Activated CD8-positive, alpha-beta memory T cell treated with anti-CD3 and anti-CD28 coated beads for 36 hours (primary cell): ENCODE results near the gene TBCCD1. TPM values are rescaled to one million over a fixed set of nuclear protein-coding genes. Genes with fewer than 3 reads are reported as not detected.
"Not testable (repeated sequence)": the region's sequence is repeated elsewhere in the genome, so short reads cannot be mapped to it uniquely, and the experiment has no call there.

ENCODE experiments used
- CTCF ChIA-PET: fragments of 350-600 bp; sonication (Branson Sonifier 250); formaldehyde crosslinking; loops from one replicate; lab custom pipeline; 2021; ENCODE audit warnings: antibody characterized with exemption; lab: Charles Lee
- POLR2A ChIA-PET: fragments of 350-600 bp; sonication (Branson Sonifier 250); formaldehyde crosslinking; loops from one replicate; lab custom pipeline; 2021; ENCODE audit warnings: antibody characterized with exemption; lab: Charles Lee
- total RNA-seq, 2 experiments: library from RNA; stranded (reverse); gene quantifications; one replicate each; pipeline ENCODE4 v1.2.3, GENCODE V29; 2021

TBCCD1 gene
- total RNA-seq, 2 experiments from 2014 or later: 15.8 to 15.9 TPM

GRCh38 chr3:186531694-186532093 lies 35.4 kb downstream of the TBCCD1 start:
- POLR2A ChIA-PET: not testable (repeated sequence)

GRCh38 chr3:186530415-186530814 lies 36.7 kb downstream of the TBCCD1 start:
- CTCF ChIA-PET: interaction anchor here (0.6 to 1.8 kb wide), 3 partner anchors 12 to 478 kb away, joined by 3 to 6 read pairs (median 4); no protein-coding TSS in a partner anchor

More at GRCh38 chr3:186531694-186532093, 35.4 kb downstream of the TBCCD1 start:
- CTCF ChIA-PET: interaction anchor here (0.9 kb wide), 1 partner anchor 10 kb away, joined by 4 read pairs; no protein-coding TSS in a partner anchor

GRCh38 chr3:186529201-186529999 lies 37.7 kb downstream of the TBCCD1 start:
- ChIA-PET CTCF (interaction anchor here (0.6 to 1.8 kb wide), 2 partner anchors 61 to 270 kb away, joined by 4 to 5 read pairs; no protein-coding TSS in a partner anchor), POLR2A (no interaction called here)

More at GRCh38 chr3:186530415-186530814, 36.7 kb downstream of the TBCCD1 start:
- POLR2A ChIA-PET: no interaction called here

GRCh38 chr3:186526256-186526606 lies 40.9 kb downstream of the TBCCD1 start:
- POLR2A ChIA-PET: no interaction called here
- CTCF ChIA-PET: no interaction called here

DNA sequence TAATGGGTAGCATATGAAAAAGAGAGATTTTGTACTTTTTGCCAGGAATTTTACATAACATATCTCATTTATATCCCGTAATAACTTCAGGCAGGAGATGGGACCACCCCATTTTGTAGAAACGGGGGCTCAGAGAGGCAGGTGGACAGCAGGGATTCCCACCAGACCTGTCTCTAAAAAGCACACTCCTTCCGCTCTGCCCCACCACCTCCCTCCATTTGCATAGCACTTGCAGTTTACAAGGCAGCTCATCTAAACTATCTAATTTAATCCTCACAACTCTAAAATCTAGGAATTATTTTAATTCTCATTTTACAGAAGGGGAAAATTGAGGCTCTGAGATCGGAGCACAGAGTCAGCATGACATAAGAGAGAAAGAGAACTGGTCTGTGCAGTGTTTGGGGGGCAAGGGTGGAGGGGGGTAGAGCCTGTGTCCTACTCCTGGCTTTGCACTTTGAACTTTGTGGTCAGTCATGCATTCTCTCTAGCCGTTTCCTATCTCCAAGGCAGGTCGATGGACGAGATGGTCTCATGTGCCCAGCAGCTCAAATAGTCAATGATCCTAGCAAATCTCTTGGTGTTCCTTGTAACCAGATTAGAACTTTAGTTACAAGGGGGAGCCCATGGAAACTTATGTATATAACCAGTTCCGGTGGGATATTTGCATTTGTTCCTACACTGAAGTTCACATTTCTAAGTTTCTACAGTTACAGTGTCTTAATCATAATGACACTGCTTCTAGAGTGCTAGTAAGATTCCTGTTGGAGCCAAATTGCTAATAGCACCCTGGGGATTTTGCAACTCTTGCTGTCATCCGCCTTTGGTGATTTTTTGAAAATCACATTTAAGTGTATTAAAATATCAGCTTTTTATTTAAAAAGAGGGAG lies 41.5 kb downstream of the TBCCD1 start:
- ChIA-PET CTCF (no interaction called here), POLR2A (no interaction called here)

- CTCF ChIA-PET: interaction anchor here (0.7 kb wide), 1 partner anchor 1799 kb away, joined by 4 read pairs; no protein-coding TSS in a partner anchor
- POLR2A ChIA-PET: no interaction called here
Observed at GRCh38 chr3:186524616-186525015, 42.5 kb downstream of the TBCCD1 start.

- ChIA-PET POLR2A (no interaction called here), CTCF (no interaction called here)
Observed at GRCh38 chr3:186523434-186523833, 43.7 kb downstream of the TBCCD1 start.

DNA sequence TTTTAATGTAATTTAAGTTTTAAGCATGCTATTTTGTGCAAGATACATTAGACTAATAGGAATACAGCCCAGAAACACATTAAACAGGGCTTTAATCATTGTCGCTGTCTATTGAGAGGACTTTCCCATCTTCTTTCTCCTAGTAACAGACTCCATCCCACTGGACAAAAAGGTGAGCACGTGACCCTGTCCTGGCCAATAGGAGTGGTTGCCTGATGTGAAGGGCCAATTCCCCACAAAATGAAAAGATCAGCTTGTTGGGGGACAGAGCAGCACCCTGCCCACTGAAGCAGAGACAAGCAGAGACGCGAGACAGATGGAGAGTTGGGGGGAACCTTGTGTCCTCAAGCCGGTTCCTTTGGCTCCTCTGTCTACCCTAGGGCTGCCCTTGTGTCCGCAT lies 44.1 kb downstream of the TBCCD1 start:
- ChIA-PET POLR2A (no interaction called here), CTCF (no interaction called here)

- ChIA-PET CTCF (interaction anchor here (1.0 to 2.9 kb wide), 3 partner anchors 8 to 14 kb away, joined by 3 to 15 read pairs (median 4); no protein-coding TSS in a partner anchor), POLR2A (no interaction called here)
Observed at GRCh38 chr3:186520957-186521842, 45.9 kb downstream of the TBCCD1 start.

- POLR2A ChIA-PET: no interaction called here
- CTCF ChIA-PET: interaction anchor here (1.6 to 2.9 kb wide), 2 partner anchors 12 to 14 kb away, joined by 4 to 15 read pairs; no protein-coding TSS in a partner anchor
Observed at GRCh38 chr3:186520431-186520830, 46.7 kb downstream of the TBCCD1 start.

DNA sequence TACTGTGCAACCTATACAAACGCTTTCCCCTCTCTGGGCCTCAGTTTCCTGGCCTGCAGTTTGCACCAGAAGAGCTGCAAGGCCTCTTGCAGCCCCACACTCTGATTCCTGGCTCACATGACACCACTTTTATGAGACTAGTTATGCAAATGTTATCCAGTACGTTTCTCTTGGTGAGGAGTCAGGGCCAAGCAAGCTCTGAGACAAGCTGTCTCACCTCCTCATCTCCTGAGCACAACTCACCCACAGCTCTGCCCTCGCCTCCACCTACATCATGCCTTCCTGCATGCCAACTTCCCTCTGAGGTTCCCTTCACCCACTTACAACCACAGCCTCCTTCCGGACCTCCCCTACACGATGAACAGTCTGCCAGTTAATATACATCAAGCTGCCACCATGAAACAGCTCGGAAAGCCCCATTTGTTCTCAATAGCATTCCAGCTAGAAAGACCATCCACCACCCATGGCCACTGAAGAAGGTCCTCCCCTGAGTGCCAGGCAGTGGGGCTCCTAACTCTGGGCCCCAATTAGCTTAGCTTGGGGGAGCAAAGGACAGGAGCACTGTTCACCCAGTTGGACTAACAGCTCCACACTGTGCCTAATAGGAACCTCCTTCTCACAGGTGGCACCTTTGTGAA lies 48.0 kb downstream of the TBCCD1 start:
- POLR2A ChIA-PET: interaction anchor here (0.6 to 1.1 kb wide), 4 partner anchors 15 to 582 kb away, joined by 3 to 5 read pairs (median 4); partner anchors contain the start of genes DNAJB11 and TRA2B
- CTCF ChIA-PET: interaction anchor here (0.9 to 2.9 kb wide), 4 partner anchors 11 to 16 kb away, joined by 3 to 15 read pairs (median 4); no protein-coding TSS in a partner anchor

GRCh38 chr3:186517218-186517617 lies 49.9 kb downstream of the TBCCD1 start:
- CTCF ChIA-PET: interaction anchor here (0.6 to 2.1 kb wide), 5 partner anchors 17 to 534 kb away, joined by 3 to 8 read pairs (median 3); no protein-coding TSS in a partner anchor
- POLR2A ChIA-PET: no interaction called here

DNA sequence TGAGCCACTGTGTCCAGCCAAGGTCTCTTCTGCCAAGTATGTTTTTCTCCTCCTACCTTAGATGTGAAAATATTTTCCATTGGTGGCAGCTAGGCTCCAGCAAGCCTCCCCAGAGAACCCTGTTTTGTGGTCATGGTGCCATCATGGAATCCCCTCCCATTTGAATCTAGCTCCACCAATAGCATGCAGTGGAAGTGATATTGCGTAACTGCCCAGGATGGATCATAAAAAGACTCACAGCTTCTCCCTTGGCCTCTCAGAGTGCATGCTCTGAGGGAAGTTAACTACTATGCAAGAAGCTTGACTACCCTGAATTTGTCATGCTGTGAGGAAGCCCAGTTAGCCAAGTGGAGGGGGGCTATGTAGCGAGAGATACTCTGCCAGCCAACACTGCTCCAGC lies 50.5 kb downstream of the TBCCD1 start:
- POLR2A ChIA-PET: no interaction called here
- CTCF ChIA-PET: interaction anchor here (0.6 to 2.1 kb wide), 4 partner anchors 17 to 533 kb away, joined by 3 to 8 read pairs (median 5); no protein-coding TSS in a partner anchor

GRCh38 chr3:186515125-186515524 lies 52.0 kb downstream of the TBCCD1 start:
- ChIA-PET CTCF (no interaction called here), POLR2A (no interaction called here)

DNA sequence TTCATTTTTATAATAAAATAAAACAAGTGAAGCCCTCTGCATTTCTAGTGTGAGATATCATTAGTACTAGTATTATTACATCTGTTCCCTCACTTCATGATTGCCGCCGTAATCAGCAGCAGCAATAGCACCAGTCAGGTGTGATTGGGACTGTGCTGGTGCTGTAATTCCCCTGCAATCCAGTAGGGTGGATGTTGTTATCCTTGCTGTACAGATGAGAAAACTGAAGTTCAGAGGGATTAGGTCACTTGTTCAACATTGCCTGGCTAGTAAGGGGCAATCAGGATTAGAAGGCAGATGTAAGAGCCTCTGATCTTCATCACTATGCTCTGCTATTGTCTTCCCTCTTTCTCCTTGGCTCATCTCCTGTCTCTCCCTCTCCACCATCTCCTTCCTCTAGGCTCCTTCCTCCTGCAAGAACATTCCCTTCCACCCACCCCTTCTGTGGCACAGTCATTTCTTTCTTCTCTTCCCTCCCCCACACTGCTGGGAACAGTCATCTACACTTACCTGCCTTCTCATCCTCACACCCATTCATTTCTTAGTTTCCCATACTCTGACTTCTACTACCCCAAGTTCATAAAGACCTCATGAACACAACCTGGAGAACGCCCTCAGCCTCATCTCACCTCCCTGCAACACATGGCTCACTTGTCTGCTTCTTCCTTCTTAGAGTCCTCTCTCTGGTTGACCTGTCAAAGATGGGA lies 52.7 kb downstream of the TBCCD1 start:
- POLR2A ChIA-PET: no interaction called here
- CTCF ChIA-PET: no interaction called here

DNA sequence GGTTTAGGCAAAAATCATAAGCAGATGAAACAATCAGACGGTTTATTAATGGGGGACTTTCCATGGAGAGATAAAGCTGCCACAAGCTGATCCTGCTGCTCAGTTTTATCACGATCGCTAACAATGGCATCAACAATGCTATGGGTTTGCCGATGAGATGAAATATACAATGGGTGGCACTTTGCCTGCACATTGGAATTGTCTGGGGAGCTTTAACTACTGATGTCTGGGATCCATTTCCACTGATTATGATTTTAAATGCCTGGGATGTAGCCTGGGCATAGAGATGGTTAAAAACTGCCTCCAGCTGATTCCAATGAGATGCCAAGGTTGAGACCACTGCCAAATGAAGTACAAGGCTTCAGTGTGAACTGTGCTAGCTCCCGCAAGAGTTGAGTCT lies 53.8 kb downstream of the TBCCD1 start:
- ChIA-PET POLR2A (interaction anchor here (1.2 kb wide), 1 partner anchor 22 kb away, joined by 3 read pairs; no protein-coding TSS in a partner anchor), CTCF (interaction anchor here (1.4 to 1.6 kb wide), 2 partner anchors 9 to 21 kb away, joined by 3 read pairs; no protein-coding TSS in a partner anchor)
